Prostate gland (tissue), 2 donors: ENCODE measurements around the gene HDAC10. TPM values are rescaled to one million over a fixed set of nuclear protein-coding genes. Genes with fewer than 3 reads are reported as not detected.

Source experiments
- DNase-seq: peaks from one replicate; pipeline ENCODE4 v3.0.0-alpha.2; 2019; ENCODE audit warnings: low spot score
- H3K27ac ChIP-seq, 2 donors: fragments of 200-600 bp; sonication (generic); 2 replicates each; pipeline ENCODE4 v1.5.1; 2017 to 2019
- H3K27me3 ChIP-seq: fragments of 200-600 bp; sonication (generic); replicated peaks from 2 replicates; pipeline ENCODE4 v1.5.1; 2019; ENCODE audit not compliant: insufficient read depth
- H3K36me3 ChIP-seq, 2 donors: fragments of 200-600 bp; sonication (generic); 1 replicate in 1 of 2; 2 replicates in 1 of 2; pipeline versions ENCODE4 v1.5.1 to v1.8.1; 2017 to 2019
- H3K4me1 ChIP-seq: fragments of 200-600 bp; sonication (generic); replicated peaks from 2 replicates; pipeline ENCODE4 v1.5.1; 2019
- H3K4me3 ChIP-seq, 2 donors: fragments of 200-600 bp; sonication (generic); 2 replicates each; pipeline ENCODE4 v1.5.1; 2017 to 2019
- H3K9me3 ChIP-seq: fragments of 200-600 bp; sonication (generic); 2 replicates; pipeline ENCODE4 v1.5.1; 2017
- POLR2A ChIP-seq: fragments of 450-650 bp; IDR thresholded peaks from one replicate; pipeline ENCODE4 v1.6.1; 2016; ENCODE audit warnings: antibody characterized with exemption, mild to moderate bottlenecking
- POLR2AphosphoS5 ChIP-seq: sonication (generic); formaldehyde crosslinking; IDR thresholded peaks from one replicate; pipeline ENCODE4 v1.6.1; 2017; ENCODE audit warnings: antibody characterized with exemption
- WGBS: methylation state at CpG from one replicate; pipeline ENCODE4 v1.1.5; 2018; 5-methylcytosine and 5-hydroxymethylcytosine counted together
- intact Hi-C: fragments of 100-400 bp; cut with DNase I; formaldehyde crosslinking; loops from one replicate; pipeline ENCODE4 v1.14.2; 2022
- total RNA-seq, 2 donors: library from RNA; depleted of rRNA; stranded (reverse); fragments of >200 nt; gene quantifications; one replicate each; pipeline ENCODE4 v1.1.0, GENCODE V29; 2016
- TF ChIP-seq, protein P1 (sequence below), 4 experiments: fragments of 200-600 bp in 2 of 4; fragments of 450-650 bp in 2 of 4; sonication (generic) in 2 of 4; IDR thresholded peaks; 1 replicate in 3 of 4; 2 replicates in 1 of 4; pipeline ENCODE4 v1.5.1; 2016 to 2019; ENCODE audit warnings: antibody characterized with exemption in 4 of 4, mild to moderate bottlenecking in 2 of 4, moderate library complexity in 2 of 4

Gene HDAC10
- total RNA-seq, 2 donors from 2014 or later, result 36.9 to 41.3 TPM

- intact Hi-C loops, result no loop called here
- Histone ChIP-seq H3K27ac (peak overlapping the region; percentile 63 to 70), H3K27me3 (no peaks in the 10 kb centered on the region), H3K9me3 (no peaks in the 10 kb centered on the region), H3K4me3 (peak overlapping the region in 1 of 2 donors; percentile 8), H3K4me1 (peaks cover 14% of the 10 kb centered on the region), H3K36me3 (peaks cover 32 to 57% of the 10 kb centered on the region in 2 donors)
- WGBS, result 39% methylated on average over 20 of the region's 25 CpGs
- TF ChIP-seq POLR2A (no peak), POLR2AphosphoS5 (no peak)
- TF ChIP-seq, protein P1, sequence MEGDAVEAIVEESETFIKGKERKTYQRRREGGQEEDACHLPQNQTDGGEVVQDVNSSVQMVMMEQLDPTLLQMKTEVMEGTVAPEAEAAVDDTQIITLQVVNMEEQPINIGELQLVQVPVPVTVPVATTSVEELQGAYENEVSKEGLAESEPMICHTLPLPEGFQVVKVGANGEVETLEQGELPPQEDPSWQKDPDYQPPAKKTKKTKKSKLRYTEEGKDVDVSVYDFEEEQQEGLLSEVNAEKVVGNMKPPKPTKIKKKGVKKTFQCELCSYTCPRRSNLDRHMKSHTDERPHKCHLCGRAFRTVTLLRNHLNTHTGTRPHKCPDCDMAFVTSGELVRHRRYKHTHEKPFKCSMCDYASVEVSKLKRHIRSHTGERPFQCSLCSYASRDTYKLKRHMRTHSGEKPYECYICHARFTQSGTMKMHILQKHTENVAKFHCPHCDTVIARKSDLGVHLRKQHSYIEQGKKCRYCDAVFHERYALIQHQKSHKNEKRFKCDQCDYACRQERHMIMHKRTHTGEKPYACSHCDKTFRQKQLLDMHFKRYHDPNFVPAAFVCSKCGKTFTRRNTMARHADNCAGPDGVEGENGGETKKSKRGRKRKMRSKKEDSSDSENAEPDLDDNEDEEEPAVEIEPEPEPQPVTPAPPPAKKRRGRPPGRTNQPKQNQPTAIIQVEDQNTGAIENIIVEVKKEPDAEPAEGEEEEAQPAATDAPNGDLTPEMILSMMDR (IDR thresholded peaks at IDR 0.05), result no peak
- DNase-seq, result no peak
These were observed 30.9 kb upstream of the HDAC10 start for GRCh38 chr22:50281957-50282356.

DNA sequence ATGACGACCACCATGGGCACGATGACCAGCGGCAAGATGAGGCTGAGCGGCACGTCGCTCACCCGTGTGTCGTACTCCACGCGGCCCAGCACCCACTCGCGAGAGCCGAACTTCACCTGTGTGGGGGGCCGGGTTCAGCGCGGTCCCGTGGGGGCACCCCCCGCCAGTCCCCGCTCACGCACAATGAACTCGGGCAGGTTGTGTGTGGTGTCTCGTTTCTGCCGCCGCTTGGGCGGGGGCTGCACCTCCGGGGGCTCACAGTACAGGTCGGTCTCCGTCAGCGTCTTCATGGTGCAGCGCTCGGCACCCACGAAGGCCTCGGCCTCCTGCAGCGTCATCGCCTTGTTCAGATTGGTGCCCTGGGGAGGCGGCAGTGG is 30.3 kb upstream of the HDAC10 start:
- no peak overlapping the region for H3K4me3 ChIP-seq
- 83% methylated on average over 31 of the region's 36 CpGs for WGBS
- peaks cover 14% of the 10 kb centered on the region for H3K4me1 ChIP-seq
- H3K36me3 ChIP-seq, result peaks cover 31 to 52% of the 10 kb centered on the region in 2 donors
- H3K27me3 ChIP-seq, result no peaks in the 10 kb centered on the region
- H3K27ac ChIP-seq, result peak overlapping the region; percentile 27 to 63
- no peak for DNase-seq
- intact Hi-C loops, result no loop called here
- TF ChIP-seq POLR2AphosphoS5 (no peak), POLR2A (no peak)
- TF ChIP-seq, protein P1 (IDR thresholded peaks at IDR 0.05), result no peak
- no peaks in the 10 kb centered on the region for H3K9me3 ChIP-seq

DNA sequence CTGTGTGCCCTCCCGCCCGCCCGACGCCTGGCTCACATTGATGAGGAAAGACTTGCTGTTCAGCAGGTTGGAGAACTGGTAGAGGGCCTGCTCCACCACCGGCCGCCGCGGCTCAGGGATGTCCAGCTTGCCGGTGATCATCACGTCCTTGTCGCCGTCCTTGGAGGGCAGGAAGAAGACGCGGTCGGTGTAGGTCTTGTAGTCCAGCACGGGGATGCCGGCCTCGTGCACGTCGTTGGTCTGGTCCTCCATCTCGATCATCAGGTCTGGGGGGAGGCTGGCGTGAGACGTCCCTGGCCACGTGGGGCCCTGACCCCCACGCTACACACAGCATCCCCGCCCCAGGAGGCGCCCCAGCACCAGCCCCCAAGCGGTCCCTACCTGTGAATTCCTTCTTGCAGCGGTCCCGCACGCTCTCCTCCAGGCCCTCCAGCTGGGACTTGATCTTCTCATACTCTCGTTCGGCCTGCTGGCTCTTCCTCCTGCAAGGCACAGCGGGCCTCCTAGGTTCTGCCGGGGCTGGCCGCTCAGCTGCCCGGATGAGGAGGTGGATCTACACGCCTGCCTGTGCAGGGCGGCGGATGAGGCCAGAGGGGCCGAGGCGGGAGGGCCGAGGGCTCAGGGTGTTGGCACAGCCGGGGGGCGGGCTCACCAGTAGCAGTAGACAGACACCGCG is 29.8 kb upstream of the HDAC10 start:
- no peaks in the 10 kb centered on the region for H3K27me3 ChIP-seq

GRCh38 chr22:50280022-50280707 is 29.1 kb upstream of the HDAC10 start:
- H3K27me3 ChIP-seq, result no peaks in the 10 kb centered on the region
- WGBS, result 88% methylated on average over 29 of the region's 38 CpGs
- intact Hi-C loops, result no loop called here
- H3K36me3 ChIP-seq, result peaks cover 27 to 44% of the 10 kb centered on the region in 2 donors
- no peaks in the 10 kb centered on the region for H3K9me3 ChIP-seq
- no peak overlapping the region for H3K4me3 ChIP-seq
- no peak for DNase-seq
- H3K4me1 ChIP-seq, result peaks cover 14% of the 10 kb centered on the region
- H3K27ac ChIP-seq, result no peak overlapping the region
- no peak for TF ChIP-seq POLR2A
- TF ChIP-seq, protein P1 (IDR thresholded peaks at IDR 0.05), result no peak
- TF ChIP-seq POLR2AphosphoS5, result no peak

More for the DNA sequence above, 29.8 kb upstream of the HDAC10 start:
- Histone ChIP-seq H3K36me3 (peaks cover 28 to 47% of the 10 kb centered on the region in 2 donors), H3K9me3 (no peaks in the 10 kb centered on the region), H3K4me1 (peaks cover 14% of the 10 kb centered on the region), H3K27ac (peak overlapping the region in 1 of 2 donors; percentile 63), H3K4me3 (no peak overlapping the region)
- WGBS, result 94% methylated on average over 39 of the region's 47 CpGs
- no peak for DNase-seq
- intact Hi-C loops, result no loop called here
- TF ChIP-seq, protein P1 (IDR thresholded peaks at IDR 0.05), result no peak
- TF ChIP-seq POLR2AphosphoS5 (no peak), POLR2A (no peak)
